Measurements from ENCODE around the gene KCNN1.

DNA sequence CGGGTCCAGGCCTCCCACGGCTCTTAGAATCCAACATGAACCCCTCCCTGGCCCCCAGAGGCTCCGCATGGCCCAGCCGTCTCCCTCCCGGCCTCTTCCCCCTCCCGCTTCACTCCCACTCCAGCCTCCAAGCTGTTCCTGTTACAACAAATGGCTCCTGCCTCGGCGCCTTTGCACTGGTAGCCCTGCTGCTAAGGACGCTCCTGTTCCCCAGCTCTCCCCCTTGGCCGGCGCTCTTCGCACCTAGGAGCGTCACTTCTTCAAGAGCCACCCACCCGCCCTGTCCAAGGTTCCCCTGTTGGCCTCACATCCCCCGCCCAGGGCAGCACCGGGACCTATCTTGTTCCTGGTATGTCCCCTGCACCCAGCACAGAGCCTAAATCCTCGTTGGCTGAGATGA is 24.7 kb upstream of the KCNN1 start:
- TF ChIP-seq POLR2AphosphoS5 (IDR thresholded peaks at IDR 0.05; ENCODE audit: low read depth) (no peak), SPI1 (IDR thresholded peaks at IDR 0.05; ENCODE audit: borderline replicate concordance, low read depth) (no peak)
- TF ChIP-seq, protein P1, sequence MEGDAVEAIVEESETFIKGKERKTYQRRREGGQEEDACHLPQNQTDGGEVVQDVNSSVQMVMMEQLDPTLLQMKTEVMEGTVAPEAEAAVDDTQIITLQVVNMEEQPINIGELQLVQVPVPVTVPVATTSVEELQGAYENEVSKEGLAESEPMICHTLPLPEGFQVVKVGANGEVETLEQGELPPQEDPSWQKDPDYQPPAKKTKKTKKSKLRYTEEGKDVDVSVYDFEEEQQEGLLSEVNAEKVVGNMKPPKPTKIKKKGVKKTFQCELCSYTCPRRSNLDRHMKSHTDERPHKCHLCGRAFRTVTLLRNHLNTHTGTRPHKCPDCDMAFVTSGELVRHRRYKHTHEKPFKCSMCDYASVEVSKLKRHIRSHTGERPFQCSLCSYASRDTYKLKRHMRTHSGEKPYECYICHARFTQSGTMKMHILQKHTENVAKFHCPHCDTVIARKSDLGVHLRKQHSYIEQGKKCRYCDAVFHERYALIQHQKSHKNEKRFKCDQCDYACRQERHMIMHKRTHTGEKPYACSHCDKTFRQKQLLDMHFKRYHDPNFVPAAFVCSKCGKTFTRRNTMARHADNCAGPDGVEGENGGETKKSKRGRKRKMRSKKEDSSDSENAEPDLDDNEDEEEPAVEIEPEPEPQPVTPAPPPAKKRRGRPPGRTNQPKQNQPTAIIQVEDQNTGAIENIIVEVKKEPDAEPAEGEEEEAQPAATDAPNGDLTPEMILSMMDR (IDR thresholded peaks at IDR 0.05; ENCODE audit: insufficient read depth, low read length): no peak
- TF ChIP-seq, protein P2, sequence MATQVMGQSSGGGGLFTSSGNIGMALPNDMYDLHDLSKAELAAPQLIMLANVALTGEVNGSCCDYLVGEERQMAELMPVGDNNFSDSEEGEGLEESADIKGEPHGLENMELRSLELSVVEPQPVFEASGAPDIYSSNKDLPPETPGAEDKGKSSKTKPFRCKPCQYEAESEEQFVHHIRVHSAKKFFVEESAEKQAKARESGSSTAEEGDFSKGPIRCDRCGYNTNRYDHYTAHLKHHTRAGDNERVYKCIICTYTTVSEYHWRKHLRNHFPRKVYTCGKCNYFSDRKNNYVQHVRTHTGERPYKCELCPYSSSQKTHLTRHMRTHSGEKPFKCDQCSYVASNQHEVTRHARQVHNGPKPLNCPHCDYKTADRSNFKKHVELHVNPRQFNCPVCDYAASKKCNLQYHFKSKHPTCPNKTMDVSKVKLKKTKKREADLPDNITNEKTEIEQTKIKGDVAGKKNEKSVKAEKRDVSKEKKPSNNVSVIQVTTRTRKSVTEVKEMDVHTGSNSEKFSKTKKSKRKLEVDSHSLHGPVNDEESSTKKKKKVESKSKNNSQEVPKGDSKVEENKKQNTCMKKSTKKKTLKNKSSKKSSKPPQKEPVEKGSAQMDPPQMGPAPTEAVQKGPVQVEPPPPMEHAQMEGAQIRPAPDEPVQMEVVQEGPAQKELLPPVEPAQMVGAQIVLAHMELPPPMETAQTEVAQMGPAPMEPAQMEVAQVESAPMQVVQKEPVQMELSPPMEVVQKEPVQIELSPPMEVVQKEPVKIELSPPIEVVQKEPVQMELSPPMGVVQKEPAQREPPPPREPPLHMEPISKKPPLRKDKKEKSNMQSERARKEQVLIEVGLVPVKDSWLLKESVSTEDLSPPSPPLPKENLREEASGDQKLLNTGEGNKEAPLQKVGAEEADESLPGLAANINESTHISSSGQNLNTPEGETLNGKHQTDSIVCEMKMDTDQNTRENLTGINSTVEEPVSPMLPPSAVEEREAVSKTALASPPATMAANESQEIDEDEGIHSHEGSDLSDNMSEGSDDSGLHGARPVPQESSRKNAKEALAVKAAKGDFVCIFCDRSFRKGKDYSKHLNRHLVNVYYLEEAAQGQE (IDR thresholded peaks at IDR 0.05; ENCODE audit: insufficient replicate concordance, low read depth): no peak
